T-helper 2 cell (primary cell): ENCODE data around the gene FHIT.

Experiments
- DNase-seq, 5 experiments: peaks; one replicate each; pipeline versions ENCODE4 v3.0.0 to v3.0.0-alpha.2; 2012 to 2022

FHIT gene

DNA sequence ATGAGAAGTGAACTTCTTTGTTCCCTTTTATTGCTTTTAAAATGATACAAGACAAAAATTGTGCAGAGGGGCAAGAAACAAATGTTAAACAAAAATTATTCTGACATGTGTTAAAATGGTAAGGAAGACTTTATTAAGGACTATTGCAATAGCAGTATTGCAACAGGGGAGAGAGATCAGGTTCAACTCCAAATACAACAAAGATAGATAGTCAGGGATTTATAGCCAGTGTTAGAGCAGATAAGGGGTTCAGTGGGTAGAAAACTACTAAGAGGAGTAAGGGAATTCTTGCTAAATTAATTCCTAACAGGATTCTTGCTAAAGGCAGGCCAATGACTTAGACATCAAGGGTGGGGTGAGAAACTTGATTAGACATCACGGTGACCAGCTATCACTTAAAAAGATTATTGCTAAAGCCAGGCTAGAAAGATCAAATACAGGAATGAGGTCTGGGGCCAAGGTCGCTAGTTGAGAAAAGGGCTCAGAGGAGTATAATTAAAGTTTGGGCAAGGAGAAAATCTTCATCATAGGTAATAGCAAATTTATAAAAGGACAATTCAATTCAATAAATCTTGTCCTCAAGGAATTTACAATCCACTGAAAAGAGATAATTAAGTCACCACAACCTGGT, 81.5 kb downstream of the FHIT start:
- DNase-seq: no peak

DNA sequence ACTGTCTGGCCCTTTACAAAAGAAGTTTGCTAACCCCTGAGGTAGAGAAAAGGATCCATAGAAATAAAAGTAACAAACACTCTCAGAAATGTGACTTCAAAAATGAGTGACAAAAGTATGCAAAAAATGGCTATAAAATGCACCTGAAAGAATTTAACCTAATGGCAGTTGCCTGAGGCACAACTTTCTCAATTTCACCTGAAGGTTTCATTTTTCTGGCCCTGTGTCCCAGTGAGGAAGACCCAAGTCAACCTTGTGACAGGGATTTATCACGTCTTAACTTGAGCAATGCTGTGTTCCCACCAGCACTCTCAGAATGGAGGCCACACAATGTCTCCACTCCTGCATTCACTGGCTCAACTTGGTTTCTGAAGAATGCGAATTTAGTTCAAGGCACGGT, 83.0 kb downstream of the FHIT start:
- no peak for DNase-seq

DNA sequence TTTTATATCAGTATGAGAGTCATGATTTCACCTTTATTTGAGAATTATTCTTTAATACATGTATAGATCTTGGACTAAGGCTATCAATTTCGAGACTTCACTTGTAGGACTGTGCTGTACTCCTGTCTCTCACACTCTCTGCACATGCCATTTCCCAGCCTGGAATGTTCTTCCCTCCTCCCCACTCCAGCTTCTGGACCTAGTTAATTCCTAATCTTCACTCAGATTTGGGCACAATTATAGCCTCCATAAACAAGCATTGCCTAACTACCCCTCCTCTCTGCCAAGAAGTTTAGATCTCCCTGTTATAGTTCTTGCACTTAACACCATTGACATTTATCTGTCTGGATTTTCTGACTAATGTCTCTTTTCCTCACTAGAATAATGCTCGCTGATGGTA, 88.3 kb downstream of the FHIT start:
- DNase-seq: no peak

DNA sequence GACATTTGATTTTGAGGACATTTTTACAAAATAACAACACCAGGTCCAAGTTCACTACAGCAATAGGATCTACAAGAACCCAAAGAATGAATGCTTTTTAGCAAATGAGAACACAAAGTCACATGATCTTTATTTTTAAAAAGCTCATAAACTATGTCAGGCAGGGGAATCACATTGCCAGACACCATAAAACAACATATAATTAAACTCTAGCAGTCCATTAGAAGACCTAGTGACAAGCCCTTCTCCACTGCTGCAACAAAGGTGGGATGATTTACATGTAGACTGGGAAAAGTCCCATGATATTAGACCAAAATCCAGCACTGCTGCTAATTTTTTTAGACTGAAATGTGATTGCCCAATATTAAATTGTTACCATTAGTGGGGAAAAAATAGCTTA, 92.6 kb downstream of the FHIT start:
- no peak for DNase-seq

DNA sequence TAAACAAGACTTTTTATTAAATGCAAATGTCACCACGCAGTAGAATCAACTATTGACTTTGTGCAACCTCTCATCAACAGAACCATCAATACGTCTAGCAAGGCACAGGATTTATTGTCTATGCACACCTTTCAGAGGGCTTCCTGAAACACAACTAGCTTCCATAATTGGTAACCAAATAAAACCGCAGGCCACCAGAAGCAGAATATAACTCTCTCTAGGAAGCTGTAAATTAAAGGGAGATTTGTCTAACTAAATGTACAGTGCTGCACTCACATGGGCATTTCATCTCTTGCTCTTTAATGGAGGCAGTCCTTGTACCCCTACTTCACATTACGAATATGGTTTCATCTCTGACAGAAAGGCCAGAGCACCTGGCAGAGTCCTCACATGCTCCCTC, 93.0 kb downstream of the FHIT start:
- DNase-seq: no peak

DNA sequence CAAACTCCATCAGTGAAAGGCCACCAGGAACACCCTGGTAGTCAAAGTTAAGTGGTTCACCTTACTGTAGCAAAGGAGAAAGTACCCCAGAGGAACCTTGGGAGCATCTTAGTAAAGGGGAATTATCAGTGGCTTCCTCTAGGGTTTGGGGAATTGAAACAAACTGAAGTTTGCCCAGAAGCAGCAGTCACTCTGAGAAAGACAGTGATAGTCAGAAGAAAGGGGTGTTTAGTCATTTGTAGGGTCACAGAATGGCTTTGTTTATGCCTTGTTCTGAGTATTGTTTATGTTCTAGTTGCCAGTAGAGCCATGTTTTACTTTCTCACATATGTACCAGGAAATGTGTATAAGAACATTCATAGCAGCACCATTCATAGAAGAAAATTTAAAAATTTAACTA, 93.8 kb downstream of the FHIT start:
- DNase-seq: no peak

DNA sequence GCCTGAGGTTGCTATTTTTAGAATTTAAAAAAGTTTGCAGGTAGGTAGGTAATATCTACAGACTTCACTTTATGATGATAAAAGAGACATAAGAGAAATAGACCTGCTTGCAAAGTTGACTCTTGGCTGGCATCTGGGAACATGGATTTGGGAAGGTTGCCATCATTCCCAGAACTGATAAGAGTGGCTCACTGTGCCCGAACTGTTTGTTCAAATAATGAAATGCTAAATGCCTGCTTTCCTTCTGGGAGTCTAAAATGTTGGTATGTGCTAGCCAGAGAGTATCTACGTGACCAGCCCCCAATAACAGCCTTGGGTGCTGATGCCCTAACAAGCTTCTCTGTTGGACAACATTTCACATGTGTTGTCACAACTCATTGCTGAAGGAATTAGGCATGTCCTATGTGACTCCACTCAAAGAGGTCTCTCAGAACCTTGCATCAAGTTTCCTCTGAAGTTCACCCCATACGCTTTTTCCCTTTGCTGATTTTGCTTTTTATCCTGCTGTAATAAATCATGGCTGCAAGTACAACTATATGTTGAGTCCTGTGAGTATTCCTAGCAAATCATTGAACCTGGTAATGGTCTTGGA, 95.5 kb downstream of the FHIT start:
- no peak for DNase-seq

DNA sequence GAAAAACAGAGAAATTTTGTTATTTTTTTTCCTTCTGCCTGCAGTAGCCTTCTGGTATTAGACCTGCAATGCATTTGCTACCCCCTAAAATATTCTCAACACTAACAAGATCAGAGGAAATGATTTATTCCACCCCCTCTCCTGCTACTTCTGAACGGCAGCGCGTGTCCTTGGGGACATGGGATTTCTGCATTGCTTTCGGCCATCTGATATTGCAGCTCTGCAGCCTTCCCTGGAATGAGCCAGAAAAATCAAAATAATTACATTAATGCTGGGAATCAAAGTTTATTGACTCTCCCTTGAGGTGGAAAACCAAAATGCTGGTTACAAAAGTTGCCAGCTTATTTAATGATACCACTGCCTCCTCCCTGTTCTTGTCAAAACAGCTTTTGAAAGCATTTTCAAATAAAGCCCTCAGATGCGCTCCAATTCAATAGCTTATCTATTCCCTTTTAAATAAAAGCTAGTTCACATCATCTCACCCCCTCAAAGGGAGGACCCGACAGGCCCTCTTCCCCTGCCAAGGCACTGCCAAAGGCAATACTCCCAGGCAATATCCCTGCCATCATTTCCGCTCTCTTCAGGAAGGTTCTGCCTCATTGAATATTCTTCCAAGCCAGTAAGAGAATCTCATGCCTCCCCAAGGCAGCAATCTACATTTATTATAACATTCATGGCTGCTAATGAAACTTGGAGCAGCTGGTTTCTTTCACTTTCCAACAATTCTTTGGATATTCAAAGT, 96.6 kb downstream of the FHIT start:
- no peak for DNase-seq

DNA sequence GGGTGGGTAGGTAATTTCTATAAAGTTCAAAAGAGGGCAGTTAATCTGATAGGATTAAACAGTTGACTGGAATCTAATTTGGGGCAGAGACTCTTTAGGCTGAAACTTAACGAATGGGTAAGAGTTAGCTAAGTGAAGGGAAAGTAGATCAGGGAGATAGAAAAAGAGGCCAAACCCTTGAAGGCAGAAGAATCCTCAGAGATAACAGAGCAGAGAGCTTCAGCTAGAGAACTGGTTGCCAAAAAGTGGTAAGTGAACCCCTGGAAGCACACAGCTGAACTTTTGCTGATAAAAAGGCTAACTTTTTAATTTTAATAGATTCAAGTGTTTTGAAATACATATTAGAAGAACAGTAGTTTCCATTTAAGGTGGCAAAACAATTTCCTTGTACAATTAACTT, 99.2 kb downstream of the FHIT start:
- DNase-seq: no peak

DNA sequence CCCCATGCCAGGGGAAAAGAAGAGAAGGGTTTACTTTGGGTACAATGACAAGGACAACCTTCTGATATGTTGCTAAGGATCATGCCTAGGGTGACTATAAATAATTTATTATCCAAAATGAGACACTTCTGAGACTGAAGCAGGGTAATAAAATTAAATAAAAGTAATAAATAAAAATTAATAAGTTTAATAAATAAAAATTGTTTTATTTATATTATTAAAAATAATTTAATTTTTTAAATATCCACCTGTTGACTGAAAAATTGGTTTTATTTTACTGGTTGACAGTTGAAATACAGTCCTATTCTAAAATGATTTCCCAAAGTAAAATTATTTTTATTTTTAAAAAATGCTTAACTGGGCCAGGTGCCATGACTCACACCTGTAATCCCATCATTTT, 102.0 kb downstream of the FHIT start:
- no peak for DNase-seq

DNA sequence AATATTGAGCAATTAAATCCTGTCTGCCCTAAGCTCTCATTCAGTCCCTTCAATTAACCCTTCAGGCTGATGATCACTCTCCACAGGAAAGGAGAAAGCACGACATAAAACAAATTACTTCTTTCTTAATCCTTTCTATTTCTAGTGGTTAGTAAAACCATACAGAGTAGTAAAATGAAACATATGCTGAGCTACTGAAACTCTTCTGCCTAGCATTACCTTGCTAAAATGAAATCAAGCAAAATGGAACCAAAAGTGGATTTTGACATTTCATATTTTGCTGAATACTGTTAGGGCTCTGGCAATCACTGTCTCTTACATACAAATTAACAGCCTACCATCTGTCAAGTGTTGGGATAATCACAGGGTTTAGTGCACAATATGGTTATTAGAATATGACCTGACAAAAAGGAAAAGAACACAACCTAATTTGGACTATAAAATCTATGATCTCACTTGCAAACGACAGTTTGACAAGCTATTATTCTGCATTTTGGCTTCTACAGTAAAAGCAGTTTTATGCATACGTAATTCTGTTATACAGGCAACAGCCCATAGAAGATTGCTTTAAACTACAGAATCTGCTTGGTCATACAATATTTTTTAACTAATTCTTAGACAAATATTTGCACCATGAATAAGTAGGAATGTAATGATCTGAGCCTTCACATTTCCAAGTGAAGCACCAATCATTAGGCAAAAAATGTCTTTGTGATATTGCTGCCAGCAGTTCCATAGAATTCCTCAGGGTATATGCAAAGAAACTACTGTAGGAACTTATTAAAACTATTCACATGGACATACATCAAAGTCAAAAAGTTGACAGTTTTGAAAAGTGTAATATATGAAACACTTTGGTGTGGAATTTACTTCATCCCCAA, 105.0 kb downstream of the FHIT start:
- DNase-seq: no peak

DNA sequence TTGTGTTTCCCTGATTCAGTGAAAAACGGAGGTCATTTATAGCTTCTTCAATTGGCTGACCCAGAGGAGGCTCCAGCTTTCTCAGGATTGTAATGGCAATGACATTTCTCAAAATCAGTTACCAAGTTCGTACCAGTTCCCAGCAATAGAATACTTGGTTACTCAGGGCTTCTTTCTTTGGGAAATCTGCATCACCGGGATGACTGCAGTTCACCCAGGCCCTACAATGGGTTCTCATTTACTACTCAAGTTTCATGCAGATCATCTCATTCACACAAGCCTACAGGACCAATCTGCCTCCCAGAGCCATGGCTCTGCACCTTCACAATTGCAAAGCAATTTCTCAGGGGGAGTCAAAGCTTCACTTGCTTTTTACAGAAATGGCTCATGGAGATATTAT, 109.6 kb downstream of the FHIT start:
- peak in 1 of 5 experiments; percentile 16 for DNase-seq

DNA sequence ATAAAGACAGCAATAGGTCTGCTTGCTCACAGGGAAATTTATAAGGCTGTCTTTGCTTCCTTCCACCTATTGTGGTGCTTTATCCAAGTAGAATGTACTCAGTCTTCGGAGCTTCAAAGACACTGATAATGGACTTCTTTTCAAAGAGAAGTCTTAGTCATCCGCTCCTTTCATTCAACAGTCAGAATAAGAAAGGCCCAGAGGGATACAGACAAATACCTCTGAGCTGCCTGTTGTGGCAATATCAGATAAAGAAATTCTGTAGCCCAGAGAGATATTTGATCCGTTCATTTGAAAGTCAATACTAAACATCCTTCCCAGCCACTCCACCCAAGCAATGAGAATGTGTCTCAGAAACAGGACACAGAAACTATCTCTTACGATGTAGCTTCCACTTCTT, 110.0 kb downstream of the FHIT start:
- no peak for DNase-seq

DNA sequence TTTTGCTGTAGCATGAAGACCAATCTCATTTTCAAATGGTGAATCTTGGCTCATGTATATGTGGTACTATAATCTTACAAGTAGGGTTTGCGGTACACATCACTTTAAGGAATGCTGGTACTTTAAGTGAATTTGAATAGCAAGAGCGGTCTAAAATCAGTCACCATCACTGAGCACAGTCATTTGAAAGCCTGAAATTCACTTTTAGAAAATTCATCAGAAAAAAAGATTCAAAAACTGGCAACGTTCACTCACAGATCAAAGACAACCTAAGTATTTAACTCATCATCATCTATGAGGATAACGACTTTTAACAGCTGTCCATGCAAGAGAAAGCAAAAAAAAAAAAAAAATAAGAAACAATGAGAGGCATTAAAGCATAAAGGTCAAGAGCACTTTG, 111.6 kb downstream of the FHIT start:
- DNase-seq: no peak

DNA sequence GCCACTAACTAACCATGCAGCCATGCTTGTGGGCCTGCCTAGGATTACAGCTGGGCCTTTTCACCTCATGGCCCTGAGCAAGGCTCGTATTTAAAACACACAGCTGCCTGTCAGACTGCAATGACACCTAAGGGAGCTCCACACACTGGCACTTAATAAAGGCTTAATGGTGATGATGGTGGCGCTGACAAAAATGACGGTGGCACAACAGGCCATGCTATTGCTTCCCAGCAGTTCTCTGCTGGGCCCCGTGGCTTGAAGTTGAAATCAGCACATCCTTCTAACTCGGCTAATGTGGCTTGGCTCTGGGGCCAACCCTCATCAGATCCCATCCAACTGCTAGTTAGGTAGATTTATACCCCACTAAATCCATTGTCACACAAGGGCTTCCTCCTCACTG, 112.9 kb downstream of the FHIT start:
- no peak for DNase-seq

DNA sequence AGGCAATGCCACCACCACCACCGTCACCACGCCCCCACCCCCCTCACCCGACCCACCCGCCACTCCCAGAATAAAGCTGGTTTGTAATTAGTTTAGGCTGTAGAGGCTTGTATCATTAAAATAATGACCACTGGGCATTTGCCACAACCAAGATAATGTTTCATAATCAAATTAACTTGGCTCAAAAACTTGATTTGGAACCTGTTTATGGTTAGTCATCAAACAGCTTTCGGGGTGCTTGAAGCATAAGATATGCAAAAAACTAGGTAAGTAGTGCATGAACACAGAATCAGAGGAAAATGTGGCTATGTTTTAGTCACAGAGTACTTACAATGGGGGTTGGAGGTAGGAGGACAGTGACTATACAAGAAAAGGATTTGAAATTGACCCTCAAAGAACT, 115.1 kb downstream of the FHIT start:
- DNase-seq: no peak

DNA sequence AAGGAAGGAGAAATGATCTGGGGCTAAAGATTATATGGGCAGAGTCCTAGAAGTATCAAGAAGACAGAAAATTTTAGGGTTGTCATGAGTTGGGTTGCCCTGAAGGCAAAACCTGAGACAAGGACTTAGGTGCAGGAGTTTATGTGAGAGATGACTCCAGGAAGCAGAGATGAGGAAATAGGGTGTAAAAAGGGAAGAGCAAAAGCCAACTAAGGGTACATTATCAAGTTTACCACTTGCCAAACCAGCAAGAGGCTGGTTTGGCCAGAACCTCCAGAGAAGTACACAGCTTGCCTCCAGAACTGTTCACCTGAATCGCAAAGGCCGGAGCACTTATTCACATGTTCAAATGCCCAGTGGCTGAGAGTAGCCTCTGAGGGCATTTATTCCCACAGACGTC, 116.7 kb downstream of the FHIT start:
- no peak for DNase-seq

DNA sequence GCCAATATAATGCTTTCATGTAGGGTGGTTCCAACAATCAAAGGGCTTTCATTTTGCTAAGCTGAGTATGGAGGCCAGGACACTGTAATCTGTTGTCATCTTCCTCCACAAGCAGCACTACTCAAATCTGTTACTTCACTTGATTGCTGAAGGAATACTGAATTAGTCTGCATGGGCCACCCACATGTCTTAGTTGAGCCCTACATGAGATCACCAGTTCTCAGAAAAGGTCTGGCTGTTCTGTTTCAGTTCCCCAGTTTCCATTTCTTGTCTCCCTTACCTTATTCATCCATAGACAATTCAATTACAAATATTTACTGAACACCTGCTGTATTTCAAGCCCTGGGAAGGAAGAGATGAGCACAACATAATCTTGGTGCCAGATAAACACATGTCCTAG, 119.2 kb downstream of the FHIT start:
- no peak for DNase-seq

DNA sequence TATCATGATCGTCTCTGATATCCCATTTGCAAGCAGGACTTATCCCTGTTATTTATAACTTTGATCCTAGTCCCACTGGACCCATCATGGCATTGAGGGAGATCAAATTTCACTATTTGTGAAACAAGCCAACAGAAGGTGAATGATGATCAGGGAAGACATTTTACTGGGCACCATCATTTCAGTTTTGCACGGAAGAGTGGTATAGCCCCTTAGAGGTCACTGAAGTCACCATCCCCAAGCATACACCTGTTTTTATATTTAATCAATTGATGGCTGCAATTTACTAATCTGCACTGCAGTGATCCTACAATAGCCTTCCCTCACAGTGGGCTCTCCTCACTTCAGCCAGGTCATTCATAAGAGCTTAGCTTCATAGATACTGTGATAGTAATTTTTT, 132.4 kb downstream of the FHIT start:
- no peak for DNase-seq

DNA sequence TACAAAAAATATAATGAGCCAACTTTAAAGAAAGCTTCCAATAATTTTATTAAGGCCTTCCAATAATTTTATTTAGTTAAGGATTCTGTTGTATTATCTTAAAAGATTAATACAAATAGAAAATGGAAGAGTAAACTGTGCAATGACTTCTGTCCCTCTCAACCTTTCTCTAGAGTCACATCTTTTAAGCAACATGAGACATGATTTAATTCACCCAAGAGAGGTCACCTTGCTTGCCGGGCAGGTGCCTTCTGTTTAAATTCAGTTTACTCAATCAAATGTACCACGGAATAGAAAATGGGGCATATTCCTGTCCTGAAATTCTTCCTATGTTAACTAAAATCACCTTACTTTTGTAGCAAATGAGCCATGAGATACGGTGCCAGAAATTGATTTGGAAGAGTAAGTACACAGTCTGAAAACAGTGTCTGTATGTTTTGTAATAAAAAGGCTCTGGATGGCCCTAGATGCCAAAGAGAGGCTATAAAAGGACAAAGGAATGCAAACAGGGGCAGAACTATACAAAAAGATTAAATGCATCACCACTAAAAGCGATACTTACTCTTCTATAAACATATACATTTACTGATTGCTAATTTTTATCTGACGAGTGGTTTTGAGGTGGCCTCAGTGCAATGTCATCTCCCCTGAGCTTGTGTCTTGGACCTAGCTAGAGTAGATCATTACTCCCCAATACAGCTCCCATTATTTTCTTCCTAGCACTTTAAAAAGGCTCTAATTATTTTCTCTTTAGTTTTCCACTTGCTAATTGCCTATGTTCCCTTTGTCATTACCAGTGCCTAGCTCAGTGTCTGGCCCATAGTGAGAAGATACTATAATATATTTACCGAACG, 134.0 kb downstream of the FHIT start:
- DNase-seq: no peak

DNA sequence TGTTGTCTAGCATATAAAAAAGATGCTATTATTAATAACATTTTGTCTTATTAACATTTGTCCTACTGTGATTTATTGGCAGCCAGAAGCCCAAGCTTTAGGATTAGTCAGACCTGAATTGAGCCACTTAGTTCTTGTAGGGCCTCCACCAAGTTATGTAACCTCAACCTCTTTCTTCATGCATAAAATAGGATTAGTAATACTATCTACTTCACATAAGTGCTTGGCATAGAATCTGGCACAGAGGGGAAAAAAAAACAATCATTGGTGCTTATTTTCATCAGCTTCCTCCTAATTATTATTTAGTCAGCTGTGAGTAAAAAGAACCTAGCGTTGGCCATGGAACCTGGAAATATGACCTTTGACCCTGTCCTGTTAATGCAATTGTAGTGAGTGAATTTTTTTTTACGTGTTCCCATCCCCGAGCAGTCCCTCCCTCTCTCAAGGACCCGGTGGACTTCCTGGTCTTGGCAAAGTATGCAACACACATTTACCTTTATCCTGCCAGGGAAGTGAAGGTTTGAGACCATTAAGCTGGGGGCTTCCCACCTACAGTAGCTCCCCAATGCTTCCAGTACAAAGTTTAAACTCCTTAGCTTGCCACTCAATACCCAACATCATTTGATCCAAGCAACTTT, 136.8 kb downstream of the FHIT start:
- DNase-seq: no peak

DNA sequence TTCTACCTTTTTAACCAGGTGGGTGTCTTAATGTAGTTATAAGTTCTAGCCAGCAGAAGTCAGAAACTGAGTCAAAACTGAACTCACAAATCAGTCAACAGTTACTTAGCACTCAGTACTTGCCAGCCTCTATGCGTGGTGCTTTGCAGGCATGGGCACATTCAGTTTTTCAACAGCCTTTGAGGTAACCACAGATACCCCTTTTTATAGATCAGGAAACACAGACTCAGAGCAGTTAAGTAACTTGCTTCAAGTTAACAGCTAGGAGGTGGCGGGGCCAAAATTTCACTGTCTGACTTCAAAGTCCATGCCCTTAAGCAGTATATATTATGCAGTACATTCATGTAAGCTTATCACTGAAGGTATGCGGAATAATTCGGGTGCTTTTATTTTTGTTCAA, 139.4 kb downstream of the FHIT start:
- peak in 1 of 5 experiments; percentile 83 for DNase-seq
